Gastrocnemius medialis (tissue), 4 donors: ENCODE measurements around the gene KAT2A.

Experiments
- POLR2A ChIP-seq, 2 donors: fragments of 450-650 bp; IDR thresholded peaks; one replicate each; pipeline ENCODE4 v1.6.1; 2017; ENCODE audit warnings: antibody characterized with exemption in 2 of 2, mild to moderate bottlenecking in 2 of 2, moderate library complexity in 2 of 2
- TF ChIP-seq, protein P1 (sequence below), 5 experiments: fragments of 450-650 bp in 3 of 5; fragments of 200-600 bp in 2 of 5; sonication (generic) in 2 of 5; IDR thresholded peaks in 4 of 5; conservative IDR thresholded peaks in 1 of 5; 1 replicate in 4 of 5; 2 replicates in 1 of 5; pipeline ENCODE4 v1.5.1; 2016 to 2019; ENCODE audit warnings: antibody characterized with exemption in 5 of 5, mild to moderate bottlenecking in 3 of 5, moderate library complexity in 3 of 5

GRCh38 chr17:42131981-42132432 is 10.8 kb upstream of the KAT2A start:
- TF ChIP-seq, protein P1, sequence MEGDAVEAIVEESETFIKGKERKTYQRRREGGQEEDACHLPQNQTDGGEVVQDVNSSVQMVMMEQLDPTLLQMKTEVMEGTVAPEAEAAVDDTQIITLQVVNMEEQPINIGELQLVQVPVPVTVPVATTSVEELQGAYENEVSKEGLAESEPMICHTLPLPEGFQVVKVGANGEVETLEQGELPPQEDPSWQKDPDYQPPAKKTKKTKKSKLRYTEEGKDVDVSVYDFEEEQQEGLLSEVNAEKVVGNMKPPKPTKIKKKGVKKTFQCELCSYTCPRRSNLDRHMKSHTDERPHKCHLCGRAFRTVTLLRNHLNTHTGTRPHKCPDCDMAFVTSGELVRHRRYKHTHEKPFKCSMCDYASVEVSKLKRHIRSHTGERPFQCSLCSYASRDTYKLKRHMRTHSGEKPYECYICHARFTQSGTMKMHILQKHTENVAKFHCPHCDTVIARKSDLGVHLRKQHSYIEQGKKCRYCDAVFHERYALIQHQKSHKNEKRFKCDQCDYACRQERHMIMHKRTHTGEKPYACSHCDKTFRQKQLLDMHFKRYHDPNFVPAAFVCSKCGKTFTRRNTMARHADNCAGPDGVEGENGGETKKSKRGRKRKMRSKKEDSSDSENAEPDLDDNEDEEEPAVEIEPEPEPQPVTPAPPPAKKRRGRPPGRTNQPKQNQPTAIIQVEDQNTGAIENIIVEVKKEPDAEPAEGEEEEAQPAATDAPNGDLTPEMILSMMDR (IDR thresholded peaks at IDR 0.05 in 4 of 5, conservative IDR thresholded peaks at IDR 0.05 in 1 of 5), result no peak
- TF ChIP-seq POLR2A (IDR thresholded peaks at IDR 0.05), result no peak
